Measurements from ENCODE around the gene EPHB1.

The EPHB1 gene

GRCh38 chr3:134817297-134817696, 22.2 kb downstream of the EPHB1 start:
- Histone ChIP-seq H3K36me3 (ENCODE audit: insufficient read depth, low read length) (no peaks in the 10 kb centered on the region), H3K27me3 (ENCODE audit: insufficient read depth, low read length) (no peaks in the 10 kb centered on the region), H3K79me2 (ENCODE audit: insufficient read depth, low read length) (no peaks in the 10 kb centered on the region), H3K4me3 (ENCODE audit: low read depth, low read length, poor library complexity, severe bottlenecking) (no peak overlapping the region), H2AFZ (ENCODE audit: low read length) (no peak overlapping the region), H3F3A (ENCODE audit: insufficient read depth, low read length) (no peaks in the 10 kb centered on the region), H3K4me1 (ENCODE audit: insufficient read depth, low read length, severe bottlenecking) (no peaks in the 10 kb centered on the region), H3K9ac (ENCODE audit: low read length) (no peak overlapping the region), H3K9me2 (ENCODE audit: low read depth, low read length) (no peaks in the 10 kb centered on the region), H3K4me2 (ENCODE audit: low read length) (no peak overlapping the region), H3K9me3 (ENCODE audit: low read length) (no peaks in the 10 kb centered on the region), H4K20me1 (ENCODE audit: insufficient read depth, low read length) (no peaks in the 10 kb centered on the region), H3K27ac (ENCODE audit: low read depth, low read length, poor library complexity, severe bottlenecking) (no peak overlapping the region)
- no peak for TF ChIP-seq CTCF (IDR thresholded peaks at IDR 0.05; ENCODE audit: low read length)
- TF ChIP-seq EZH2 (IDR thresholded peaks at IDR 0.05; ENCODE audit: borderline replicate concordance, low read length) = no peak

GRCh38 chr3:134820994-134821393, 25.9 kb downstream of the EPHB1 start:
- Histone ChIP-seq H3K4me1 (ENCODE audit: insufficient read depth, low read length, severe bottlenecking) (no peaks in the 10 kb centered on the region), H3K27ac (ENCODE audit: low read depth, low read length, poor library complexity, severe bottlenecking) (no peak overlapping the region), H3K4me3 (ENCODE audit: low read depth, low read length, poor library complexity, severe bottlenecking) (no peak overlapping the region), H3K9ac (ENCODE audit: low read length) (no peak overlapping the region), H3K27me3 (ENCODE audit: insufficient read depth, low read length) (no peaks in the 10 kb centered on the region), H4K20me1 (ENCODE audit: insufficient read depth, low read length) (no peaks in the 10 kb centered on the region), H3F3A (ENCODE audit: insufficient read depth, low read length) (no peaks in the 10 kb centered on the region), H3K9me3 (ENCODE audit: low read length) (no peaks in the 10 kb centered on the region), H3K9me2 (ENCODE audit: low read depth, low read length) (no peaks in the 10 kb centered on the region), H3K36me3 (ENCODE audit: insufficient read depth, low read length) (no peaks in the 10 kb centered on the region), H3K4me2 (ENCODE audit: low read length) (no peak overlapping the region), H3K79me2 (ENCODE audit: insufficient read depth, low read length) (no peaks in the 10 kb centered on the region), H2AFZ (ENCODE audit: low read length) (no peak overlapping the region)
- TF ChIP-seq CTCF (IDR thresholded peaks at IDR 0.05; ENCODE audit: low read length) (no peak), EZH2 (IDR thresholded peaks at IDR 0.05; ENCODE audit: borderline replicate concordance, low read length) (no peak)

GRCh38 chr3:134822090-134822489, 27.0 kb downstream of the EPHB1 start:
- H3K4me3 ChIP-seq (ENCODE audit: low read depth, low read length, poor library complexity, severe bottlenecking) = no peak overlapping the region
- no peak overlapping the region for H3K4me2 ChIP-seq (ENCODE audit: low read length)
- H3K9me2 ChIP-seq (ENCODE audit: low read depth, low read length) = no peaks in the 10 kb centered on the region
- H3K9me3 ChIP-seq (ENCODE audit: low read length) = no peaks in the 10 kb centered on the region
- no peaks in the 10 kb centered on the region for H3K36me3 ChIP-seq (ENCODE audit: insufficient read depth, low read length)
- 0 out of 2 replicates have a peak, but pooled peaks cover 3% of the 10 kb centered on the region for H3K27me3 ChIP-seq (ENCODE audit: insufficient read depth, low read length)
- H3K79me2 ChIP-seq (ENCODE audit: insufficient read depth, low read length) = no peaks in the 10 kb centered on the region
- H2AFZ ChIP-seq (ENCODE audit: low read length) = no peak overlapping the region
- TF ChIP-seq EZH2 (IDR thresholded peaks at IDR 0.05; ENCODE audit: borderline replicate concordance, low read length) = no peak
- no peak for TF ChIP-seq CTCF (IDR thresholded peaks at IDR 0.05; ENCODE audit: low read length)
- H3K9ac ChIP-seq (ENCODE audit: low read length) = no peak overlapping the region
- H4K20me1 ChIP-seq (ENCODE audit: insufficient read depth, low read length) = no peaks in the 10 kb centered on the region
- no peak overlapping the region for H3K27ac ChIP-seq (ENCODE audit: low read depth, low read length, poor library complexity, severe bottlenecking)
- no peaks in the 10 kb centered on the region for H3F3A ChIP-seq (ENCODE audit: insufficient read depth, low read length)
- H3K4me1 ChIP-seq (ENCODE audit: insufficient read depth, low read length, severe bottlenecking) = no peaks in the 10 kb centered on the region
